ENCODE results near the gene ENG. TPM values are rescaled to one million over a fixed set of nuclear protein-coding genes. Genes with fewer than 3 reads are reported as not detected.

The ENG gene
- total RNA-seq, 1 donor from 2014 or later: 5.0 TPM

GRCh38 chr9:127808347-127809001 lies 46.0 kb downstream of the ENG start:
- DNase-seq (ENCODE audit: low read depth): no peak
- H3K4me3 ChIP-seq (ENCODE audit: low read depth, low read length): no peak overlapping the region
- no peak for TF ChIP-seq CTCF (conservative IDR thresholded peaks at IDR 0.05; ENCODE audit: low read depth, low read length)

GRCh38 chr9:127806871-127807270 lies 47.6 kb downstream of the ENG start:
- TF ChIP-seq CTCF (conservative IDR thresholded peaks at IDR 0.05; ENCODE audit: low read depth, low read length): no peak
- DNase-seq (ENCODE audit: low read depth): no peak
- no peak overlapping the region for H3K4me3 ChIP-seq (ENCODE audit: low read depth, low read length)

DNA sequence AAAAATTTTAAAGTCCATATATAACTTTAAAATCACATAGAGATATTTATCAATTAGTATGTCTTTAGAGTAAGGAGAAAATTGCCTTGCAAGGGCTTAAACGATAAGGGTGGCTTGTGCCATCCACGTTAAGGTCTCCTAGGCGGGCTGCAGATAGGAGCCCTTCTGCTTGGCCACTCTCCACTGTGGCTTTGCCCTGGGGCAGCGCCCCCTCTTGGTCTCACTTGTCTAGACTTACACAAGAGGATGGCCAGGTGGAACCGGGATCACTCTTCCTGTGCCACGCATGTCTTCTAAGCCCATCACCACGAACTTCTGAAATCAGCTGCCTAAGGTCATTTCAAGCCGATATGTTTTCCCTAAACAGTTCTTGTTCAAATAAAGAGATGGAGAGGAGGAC lies 48.8 kb downstream of the ENG start:
- no peak for DNase-seq (ENCODE audit: low read depth)
- peak; percentile 41 for TF ChIP-seq CTCF (conservative IDR thresholded peaks at IDR 0.05; ENCODE audit: low read depth, low read length)
- no peak overlapping the region for H3K4me3 ChIP-seq (ENCODE audit: low read depth, low read length)

- peak overlapping the region; percentile 81 for H3K4me3 ChIP-seq (ENCODE audit: low read depth, low read length)
- no peak for TF ChIP-seq CTCF (conservative IDR thresholded peaks at IDR 0.05; ENCODE audit: low read depth, low read length)
- no peak for DNase-seq (ENCODE audit: low read depth)
These were observed 50.7 kb downstream of the ENG start for GRCh38 chr9:127803507-127804352.

DNA sequence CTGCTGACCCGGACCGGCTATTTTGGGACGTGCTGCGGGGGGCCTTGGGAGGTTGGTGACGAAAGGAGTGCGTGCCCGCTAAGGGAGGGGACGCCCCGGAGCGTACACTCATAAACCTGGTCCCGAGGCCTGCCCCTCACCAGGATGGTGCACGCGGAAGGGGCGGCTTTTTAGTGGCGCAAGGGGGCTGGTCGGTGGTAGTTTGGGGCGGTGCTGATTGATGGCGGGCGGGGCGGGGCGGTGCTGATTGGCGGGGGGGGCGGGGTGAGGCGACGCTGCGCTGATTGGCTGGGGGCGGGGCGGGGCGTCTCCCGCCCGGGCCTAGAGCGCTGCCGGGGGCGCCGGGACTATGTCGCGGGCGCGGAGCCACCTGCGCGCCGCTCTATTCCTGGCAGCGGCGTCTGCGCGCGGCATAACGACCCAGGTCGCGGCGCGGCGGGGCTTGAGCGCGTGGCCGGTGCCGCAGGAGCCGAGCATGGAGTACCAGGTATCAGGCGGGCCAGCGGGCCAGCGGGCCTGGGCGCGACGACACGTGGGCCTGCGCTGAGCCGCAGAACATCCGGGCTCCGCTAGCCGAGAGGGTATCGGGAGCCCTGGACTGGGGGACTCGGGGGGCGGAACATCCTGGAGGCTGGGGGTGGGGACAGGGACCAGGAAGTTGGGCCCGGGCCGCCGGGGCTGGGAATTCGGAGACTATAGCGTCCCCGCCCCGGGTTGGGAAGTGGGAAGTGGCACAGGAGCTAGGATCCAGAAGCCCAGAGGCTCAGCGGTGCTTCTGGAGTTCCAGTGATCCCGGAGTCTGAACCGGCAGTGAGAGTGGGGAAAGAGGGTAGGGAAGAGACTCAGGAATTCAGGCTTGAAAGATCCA lies 51.6 kb downstream of the ENG start, which contains the start of gene FPGS:
Gene FPGS, plus strand, starts transcription at position 307 of the 868 bp plus-strand sequence. Its CDS starts 43 bp downstream, at position 350.
- TF ChIP-seq CTCF (conservative IDR thresholded peaks at IDR 0.05; ENCODE audit: low read depth, low read length): no peak
- DNase-seq (ENCODE audit: low read depth): no peak
- H3K4me3 ChIP-seq (ENCODE audit: low read depth, low read length): peak within 1 kb of the TSS; percentile 81

- peak overlapping the region; percentile 81 for H3K4me3 ChIP-seq (ENCODE audit: low read depth, low read length)
- peak; percentile 29 for TF ChIP-seq CTCF (conservative IDR thresholded peaks at IDR 0.05; ENCODE audit: low read depth, low read length)
- DNase-seq (ENCODE audit: low read depth): no peak
These were observed 52.4 kb downstream of the ENG start for GRCh38 chr9:127801955-127802575.

Data from epithelial cell of proximal tubule (primary cell).